HUDEP-2 (cell line): ENCODE results near the gene VIL1.

Source experiments
- DNase-seq, 76 experiments: peaks; one replicate each; lab custom pipeline; 2025; ENCODE audit not compliant: unreplicated experiment in 76 of 76; lab: John Stamatoyannopoulos, UW

VIL1 gene

GRCh38 chr2:218479595-218479994, 60.7 kb downstream of the VIL1 start:
- no peak for DNase-seq

- DNase-seq: no peak
These were observed 63.7 kb downstream of the VIL1 start for GRCh38 chr2:218482651-218483050.

- no peak for DNase-seq
These were observed 67.2 kb downstream of the VIL1 start for GRCh38 chr2:218485986-218486667.

- no peak for DNase-seq
These were observed 81.7 kb downstream of the VIL1 start for GRCh38 chr2:218500501-218501060.

- DNase-seq: no peak
These were observed 82.7 kb downstream of the VIL1 start for GRCh38 chr2:218501665-218502064.
